GM12878 (cell line): ENCODE data around the gene SNCA. TPM values are rescaled to one million over a fixed set of nuclear protein-coding genes. Genes with fewer than 3 reads are reported as not detected.

Experiments
- BRCA1 ChIP-seq: IDR thresholded peaks from 2 replicates; pipeline ENCODE4 v1.6.1; 2011; ENCODE audit warnings: low read depth, low read length, improper control_type of control experiment
- CBX5 ChIP-seq: sonication (generic); IDR thresholded peaks from 2 replicates; pipeline ENCODE4 v1.6.1; 2016; ENCODE audit warnings: low read depth, moderate library complexity, mild to moderate bottlenecking, inconsistent platforms
- EP300 ChIP-seq, 2 experiments: fragments of 150-350 bp in 1 of 2; IDR thresholded peaks; 2 replicates each; pipeline ENCODE4 v1.6.1; 2011 to 2012; ENCODE audit warnings: low read depth in 2 of 2, low read length in 2 of 2, borderline replicate concordance in 1 of 2, improper control_type of control experiment in 1 of 2, inconsistent platforms in 1 of 2; ENCODE audit not compliant: control insufficient read depth in 1 of 2
- ETV6 ChIP-seq, 2 experiments: fragments of 450-650 bp in 1 of 2; IDR thresholded peaks in 1 of 2; conservative IDR thresholded peaks in 1 of 2; 2 replicates each; pipeline ENCODE4 v1.6.1; 2014; ENCODE audit warnings: antibody characterized with exemption in 1 of 2, borderline replicate concordance in 1 of 2, low read depth in 1 of 2, mild to moderate bottlenecking in 1 of 2, moderate library complexity in 1 of 2
- GABPA ChIP-seq: IDR thresholded peaks from 2 replicates; pipeline ENCODE4 v1.6.1; 2014; ENCODE audit warnings: antibody characterized with exemption, low read depth, mild to moderate bottlenecking, inconsistent platforms
- IKZF1 ChIP-seq: fragments of 450-650 bp; conservative IDR thresholded peaks from 2 replicates; pipeline ENCODE4 v1.6.1; 2017; ENCODE audit warnings: antibody characterized with exemption, mild to moderate bottlenecking
- IKZF2 ChIP-seq, 2 experiments: fragments of 450-650 bp; IDR thresholded peaks; 2 replicates each; pipeline ENCODE4 v1.6.1; 2017; ENCODE audit warnings: mild to moderate bottlenecking in 2 of 2, moderate library complexity in 2 of 2
- KDM1A ChIP-seq: fragments of 200-600 bp; sonication (generic); IDR thresholded peaks from 2 replicates; pipeline ENCODE4 v1.6.1; 2016; ENCODE audit warnings: borderline replicate concordance
- NFIC ChIP-seq: IDR thresholded peaks from 2 replicates; pipeline ENCODE4 v1.6.1; 2012; ENCODE audit warnings: low read depth, mild to moderate bottlenecking, inconsistent platforms, low read length, moderate library complexity
- NFXL1 ChIP-seq: fragments of 450-650 bp; IDR thresholded peaks from 2 replicates; pipeline ENCODE4 v1.6.1; 2017; ENCODE audit warnings: antibody characterized with exemption, mild to moderate bottlenecking, borderline replicate concordance
- NFYB ChIP-seq: IDR thresholded peaks from 2 replicates; pipeline ENCODE4 v1.6.1; 2011; ENCODE audit warnings: low read depth, mild to moderate bottlenecking, low read length, improper control_type of control experiment, moderate library complexity; ENCODE audit not compliant: insufficient read depth
- NR2F1 ChIP-seq: fragments of 450-650 bp; conservative IDR thresholded peaks from 2 replicates; pipeline ENCODE4 v1.6.1; 2017; ENCODE audit warnings: mild to moderate bottlenecking
- SIX5 ChIP-seq: IDR thresholded peaks from 2 replicates; pipeline ENCODE4 v1.6.1; 2011; ENCODE audit warnings: mild to moderate bottlenecking, low read depth, low read length, moderate library complexity; ENCODE audit not compliant: severe bottlenecking
- SP1 ChIP-seq: IDR thresholded peaks from one replicate; pipeline ENCODE4 v1.6.1; 2011; ENCODE audit warnings: low read depth, low read length
- SREBF1 ChIP-seq: IDR thresholded peaks from 2 replicates; pipeline ENCODE4 v1.6.1; 2012; ENCODE audit warnings: mild to moderate bottlenecking, low read length
- STAT3 ChIP-seq: IDR thresholded peaks from 2 replicates; pipeline ENCODE4 v1.6.1; 2011; ENCODE audit warnings: low read depth, low read length, improper control_type of control experiment
- SUPT20H ChIP-seq: IDR thresholded peaks from 2 replicates; pipeline ENCODE4 v1.6.1; 2011; ENCODE audit warnings: low read depth, mild to moderate bottlenecking, low read length, moderate library complexity, borderline replicate concordance; ENCODE audit not compliant: control insufficient read depth
- TAF1 ChIP-seq: IDR thresholded peaks from 2 replicates; pipeline ENCODE4 v1.6.1; 2011; ENCODE audit warnings: mild to moderate bottlenecking, low read depth, low read length, borderline replicate concordance
- TCF12 ChIP-seq: IDR thresholded peaks from 2 replicates; pipeline ENCODE4 v1.6.1; 2011; ENCODE audit warnings: low read depth, mild to moderate bottlenecking, low read length
- YY1 ChIP-seq: IDR thresholded peaks from 2 replicates; pipeline ENCODE4 v1.6.1; 2011; ENCODE audit warnings: low read depth, mild to moderate bottlenecking, low read length
- ZBTB33 ChIP-seq: fragments of 450-650 bp; IDR thresholded peaks from 2 replicates; pipeline ENCODE4 v1.6.1; 2017; ENCODE audit warnings: mild to moderate bottlenecking
- ZNF592 ChIP-seq: fragments of 450-650 bp; IDR thresholded peaks from 2 replicates; pipeline ENCODE4 v1.6.1; 2017; ENCODE audit warnings: mild to moderate bottlenecking, moderate library complexity
- polyA plus RNA-seq, 11 experiments: library from polyadenylated mRNA; depleted of rRNA in 4 of 11; unstranded in 6 of 11; stranded (reverse) in 5 of 11; fragments of >200 nt; fragmentation: Nextera tagmentation in 4 of 11; fragmentation: Illumina TruSeq in 1 of 11; extraction: Ambion mirVana in 4 of 11; extraction: Trizol in 1 of 11; gene quantifications; 1 replicate in 1 of 11; 2 replicates in 10 of 11; pipeline versions ENCODE4 v1.2.1 to v1.2.3, GENCODE V29; 2011 to 2016; ENCODE audit warnings: inconsistent platforms in 2 of 11, missing spikeins in 2 of 11, low read depth in 1 of 11
- total RNA-seq, 4 experiments: library from RNA; depleted of rRNA in 3 of 4; stranded (reverse); fragments of >200 nt in 3 of 4; fragmentation: Illumina TruSeq in 1 of 4; extraction: Trizol in 1 of 4; gene quantifications; 2 replicates each; pipeline versions ENCODE4 v1.2.1 to v1.2.3, GENCODE V29; 2013 to 2021
- TF ChIP-seq, protein P1 (sequence below): fragments of 450-650 bp; IDR thresholded peaks from 2 replicates; pipeline ENCODE4 v1.6.1; 2017; ENCODE audit warnings: borderline replicate concordance

SNCA gene
- total and polyA plus RNA-seq, 10 of the 15 experiments (the other 5 are each of a cell fraction or from before 2014, with no cell fraction given), result 0.22 TPM; not detected in 9

- TF ChIP-seq YY1, result no peak
- TF ChIP-seq, protein P1, sequence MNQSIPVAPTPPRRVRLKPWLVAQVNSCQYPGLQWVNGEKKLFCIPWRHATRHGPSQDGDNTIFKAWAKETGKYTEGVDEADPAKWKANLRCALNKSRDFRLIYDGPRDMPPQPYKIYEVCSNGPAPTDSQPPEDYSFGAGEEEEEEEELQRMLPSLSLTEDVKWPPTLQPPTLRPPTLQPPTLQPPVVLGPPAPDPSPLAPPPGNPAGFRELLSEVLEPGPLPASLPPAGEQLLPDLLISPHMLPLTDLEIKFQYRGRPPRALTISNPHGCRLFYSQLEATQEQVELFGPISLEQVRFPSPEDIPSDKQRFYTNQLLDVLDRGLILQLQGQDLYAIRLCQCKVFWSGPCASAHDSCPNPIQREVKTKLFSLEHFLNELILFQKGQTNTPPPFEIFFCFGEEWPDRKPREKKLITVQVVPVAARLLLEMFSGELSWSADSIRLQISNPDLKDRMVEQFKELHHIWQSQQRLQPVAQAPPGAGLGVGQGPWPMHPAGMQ, result no peak
- no peak for TF ChIP-seq SREBF1
- TF ChIP-seq IKZF2 (IDR thresholded peaks at IDR 0.05), result peak; percentile 56 to 73; a peak in 3 of 4 replicates
- TF ChIP-seq NFYB, result 0 out of 2 replicates have a peak, but pooled peaks have one; percentile 38
- TF ChIP-seq GABPA, result peak; percentile 33; the same call in 1 of the 2 replicates
- TF ChIP-seq CBX5, result no peak
- TF ChIP-seq TAF1, result no peak
- TF ChIP-seq STAT3, result no peak
- no peak for TF ChIP-seq TCF12
- no peak for TF ChIP-seq NR2F1
- no peak for TF ChIP-seq SUPT20H
- no peak for TF ChIP-seq ZBTB33
- TF ChIP-seq IKZF1, result peak; percentile 71
- TF ChIP-seq NFXL1, result no peak
- TF ChIP-seq KDM1A, result no peak
- TF ChIP-seq SIX5, result no peak
- TF ChIP-seq ETV6 (conservative IDR thresholded peaks at IDR 0.05 in 1 of 2, IDR thresholded peaks at IDR 0.05 in 1 of 2; ENCODE audit: borderline replicate concordance in 1 of 2, low read depth in 1 of 2), result peak in 1 of 2 experiments; percentile 84; a peak in 2 of 4 replicates
- TF ChIP-seq NFIC, result no peak
- TF ChIP-seq SP1, result no peak
- no peak for TF ChIP-seq ZNF592
- TF ChIP-seq BRCA1, result no peak
- TF ChIP-seq EP300 (IDR thresholded peaks at IDR 0.05; ENCODE audit: borderline replicate concordance in 1 of 2, control insufficient read depth in 1 of 2, low read depth in 2 of 2, low read length in 2 of 2), result 0 out of 4 replicates have a peak, but pooled peaks of 1 of the 2 experiments have one; percentile 21
These were observed 7.4 kb downstream of the SNCA start (continued) for GRCh38 chr4:89829470-89830138.
